Pancreas (tissue), 10 donors: Measurements from ENCODE around the gene NMNAT3. TPM values are rescaled to one million over a fixed set of nuclear protein-coding genes. Genes with fewer than 3 reads are reported as not detected.

Experiments used
- ATAC-seq, 4 donors: fragments of 200-7000 bp; cut with Tn5 transposase; one replicate each; pipeline versions ENCODE4 v1.8.0 to v1.9.1; 2020; ENCODE audit warnings: mild to moderate bottlenecking in 4 of 4, moderate library complexity in 4 of 4
- DNase-seq, 6 donors: peaks; one replicate each; pipeline ENCODE4 v3.0.0-alpha.2; 2020
- FAIRE-seq: peaks from 2 replicates; lab custom pipeline; 2012; peaks lifted over from hg19 to GRCh38; lab: Jason Lieb, UNC
- H3K27ac ChIP-seq, 4 donors: fragments of 200-600 bp; sonication (generic); 1 replicate in 3 of 4; 2 replicates in 1 of 4; pipeline versions ENCODE4 v1.5.0 to v1.8.0; 2020
- H3K27me3 ChIP-seq, 4 donors: fragments of 200-600 bp; one replicate each; pipeline ENCODE4 v1.8.0; 2021
- H3K36me3 ChIP-seq, 3 donors: fragments of 200-600 bp; sonication (generic) in 1 of 3; one replicate each; pipeline versions ENCODE4 v1.5.0 to v1.8.0; 2020 to 2021
- H3K4me1 ChIP-seq, 3 donors: fragments of 200-600 bp; one replicate each; pipeline ENCODE4 v1.8.0; 2021
- H3K4me3 ChIP-seq, 4 donors: fragments of 200-600 bp; sonication (generic) in 2 of 4; one replicate each; pipeline versions ENCODE4 v1.5.0 to v1.8.0; 2020 to 2021
- H3K9me3 ChIP-seq, 4 donors: fragments of 200-600 bp; one replicate each; pipeline ENCODE4 v1.8.0; 2021
- WGBS, 2 donors: extraction: QIAGEN DNeasy Blood & Tissue Kit; methylation state at CpG; one replicate each; pipeline ENCODE4 v1.1.7; 2013; 5-methylcytosine and 5-hydroxymethylcytosine counted together
- intact Hi-C, 3 donors: fragments of 100-400 bp; cut with DNase I; formaldehyde crosslinking; loops; one replicate each; pipeline versions ENCODE4 v1.11.1 to v1.14.2; 2022
- polyA plus RNA-seq, 2 donors: library from polyadenylated mRNA; stranded (reverse); fragments of 200-250 nt; gene quantifications; one replicate each; pipeline ENCODE4 v1.2.3, GENCODE V29; 2013
- total RNA-seq, 6 donors: library from RNA; stranded (reverse); fragmentation: NEBNext Ultra II Directional in 4 of 6; extraction: Animal tissue kit (Norgen Biotek cat#: 25700) in 4 of 6; gene quantifications; one replicate each; pipeline versions ENCODE4 v1.2.1 to v1.2.4, GENCODE V29; 2021 to 2023
- TF ChIP-seq, protein P1 (sequence below), 4 donors: fragments of 200-600 bp; sonication (generic) in 3 of 4; IDR thresholded peaks; one replicate each; pipeline versions ENCODE4 v1.5.0 to v1.8.0; 2021; ENCODE audit warnings: antibody characterized with exemption in 4 of 4
- donor health status: healthy with polysubstance abuse.
- donor health status: DM: no; HTN: no; CAD: no; lungs with moderate emphysema.
- donor health status: DM: no; HTN: no; CAD: no.
- donor health status: control.
- donor health status: control.
- donor health status: Bipolar disorder and iron deficiency.
- donor health status: DM: yes; HTN: yes; CAD: no.
- donor health status: DM: no; HTN: no; CAD: no.
- donor health status: DM: no; HTN: no; CAD: no.
- donor health status: DM: yes; HTN: yes; CAD: no.

The NMNAT3 gene
- total and polyA plus RNA-seq, 8 donors = 4.5 to 10.6 (median 7.0) TPM

DNA sequence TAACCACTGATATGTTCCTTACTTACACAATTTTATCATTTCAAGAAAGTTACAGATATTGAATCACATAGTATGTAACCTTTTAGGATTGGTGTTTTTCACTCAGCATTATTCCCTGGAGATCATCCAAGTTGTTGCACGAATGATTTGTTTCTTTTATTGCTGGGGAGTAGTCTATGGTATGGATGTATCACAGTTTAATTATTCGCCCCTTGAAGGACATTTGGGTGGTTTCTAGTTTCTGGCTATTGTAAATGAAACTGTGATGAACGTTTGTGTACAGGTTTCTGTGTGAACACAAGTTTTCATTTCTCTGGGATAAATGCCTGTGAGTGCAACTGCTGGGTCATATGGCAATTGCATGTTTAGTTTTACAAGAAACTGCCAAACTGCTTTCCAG is 68.8 kb downstream of the NMNAT3 start:
- Histone ChIP-seq H3K4me3 (no peak overlapping the region), H3K27me3 (no peaks in the 10 kb centered on the region), H3K4me1 (no peaks in the 10 kb centered on the region), H3K36me3 (no peaks in the 10 kb centered on the region), H3K9me3 (no peaks in the 10 kb centered on the region), H3K27ac (no peak overlapping the region)
- FAIRE-seq (no peak), ATAC-seq (no peak), DNase-seq (no peak)
- WGBS, 2 donors = 71 to 80% methylated on average over 3 of the region's 3 CpGs
- TF ChIP-seq, protein P1, sequence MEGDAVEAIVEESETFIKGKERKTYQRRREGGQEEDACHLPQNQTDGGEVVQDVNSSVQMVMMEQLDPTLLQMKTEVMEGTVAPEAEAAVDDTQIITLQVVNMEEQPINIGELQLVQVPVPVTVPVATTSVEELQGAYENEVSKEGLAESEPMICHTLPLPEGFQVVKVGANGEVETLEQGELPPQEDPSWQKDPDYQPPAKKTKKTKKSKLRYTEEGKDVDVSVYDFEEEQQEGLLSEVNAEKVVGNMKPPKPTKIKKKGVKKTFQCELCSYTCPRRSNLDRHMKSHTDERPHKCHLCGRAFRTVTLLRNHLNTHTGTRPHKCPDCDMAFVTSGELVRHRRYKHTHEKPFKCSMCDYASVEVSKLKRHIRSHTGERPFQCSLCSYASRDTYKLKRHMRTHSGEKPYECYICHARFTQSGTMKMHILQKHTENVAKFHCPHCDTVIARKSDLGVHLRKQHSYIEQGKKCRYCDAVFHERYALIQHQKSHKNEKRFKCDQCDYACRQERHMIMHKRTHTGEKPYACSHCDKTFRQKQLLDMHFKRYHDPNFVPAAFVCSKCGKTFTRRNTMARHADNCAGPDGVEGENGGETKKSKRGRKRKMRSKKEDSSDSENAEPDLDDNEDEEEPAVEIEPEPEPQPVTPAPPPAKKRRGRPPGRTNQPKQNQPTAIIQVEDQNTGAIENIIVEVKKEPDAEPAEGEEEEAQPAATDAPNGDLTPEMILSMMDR (IDR thresholded peaks at IDR 0.05) = no peak
- intact Hi-C loops = no loop called here

DNA sequence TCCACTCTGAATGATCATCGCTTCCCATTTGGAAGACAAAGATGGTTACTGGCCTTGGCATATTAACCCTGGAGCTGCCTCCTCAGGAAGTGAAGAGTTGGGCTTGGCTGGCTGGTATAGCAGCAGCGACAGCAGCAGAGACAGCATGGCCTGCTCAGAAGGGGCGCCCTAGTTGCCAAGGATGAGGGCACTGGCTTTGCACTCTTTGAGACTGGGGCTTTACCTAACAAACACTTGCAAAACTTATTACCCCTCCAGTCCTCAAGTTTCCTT is 69.7 kb downstream of the NMNAT3 start:
- FAIRE-seq = no peak
- ATAC-seq = no peak

DNA sequence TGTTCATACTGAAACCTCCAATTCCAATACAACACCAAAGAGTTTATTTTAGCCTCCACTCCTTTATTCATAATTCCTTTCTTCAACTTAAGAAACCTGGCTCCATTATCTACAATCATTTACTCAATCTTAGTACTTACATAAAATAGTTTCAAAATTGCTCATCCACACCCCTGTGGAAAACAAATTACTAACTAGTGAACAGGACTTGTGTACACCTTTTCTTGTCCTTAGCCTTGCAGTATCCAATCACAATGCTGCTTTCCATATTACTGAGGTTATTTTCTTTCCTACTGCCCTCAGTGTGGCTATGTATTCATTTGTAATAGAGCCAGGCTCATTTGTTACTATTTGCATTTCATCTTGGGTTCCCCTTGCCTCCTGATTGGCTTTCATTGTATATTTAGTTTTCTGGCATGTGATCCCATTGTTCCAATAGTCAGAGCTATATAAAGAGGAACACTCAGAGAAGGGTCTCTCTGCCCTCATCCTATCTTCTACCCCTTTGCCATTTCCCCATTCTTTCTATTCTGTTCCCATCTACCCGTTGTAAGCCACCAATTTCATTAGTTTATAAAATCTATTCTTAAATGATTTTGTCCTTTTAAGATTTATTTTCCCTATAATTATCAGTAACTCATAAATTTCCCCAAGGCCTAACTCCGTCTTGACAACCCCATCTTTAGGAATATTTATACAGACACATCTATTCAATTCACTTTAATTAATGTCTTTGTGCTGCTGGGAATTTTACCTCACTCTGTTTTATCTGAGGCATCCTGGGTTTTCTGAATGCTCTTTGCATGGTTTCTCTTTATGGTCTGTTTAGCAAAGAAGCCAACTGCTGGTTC is 70.3 kb downstream of the NMNAT3 start:
- DNase-seq = no peak
- no peaks in the 10 kb centered on the region for H3K9me3 ChIP-seq
- no peaks in the 10 kb centered on the region for H3K4me1 ChIP-seq
- no peak overlapping the region for H3K27ac ChIP-seq
- intact Hi-C loops = no loop called here
- WGBS, 2 donors = 92% methylated on average over 2 of the region's 2 CpGs
- H3K4me3 ChIP-seq = no peak overlapping the region
- ATAC-seq = no peak
- no peaks in the 10 kb centered on the region for H3K36me3 ChIP-seq
- no peak for FAIRE-seq
- TF ChIP-seq, protein P1 (IDR thresholded peaks at IDR 0.05) = no peak
- no peaks in the 10 kb centered on the region for H3K27me3 ChIP-seq

More for the DNA sequence above, 69.7 kb downstream of the NMNAT3 start:
- no peaks in the 10 kb centered on the region for H3K36me3 ChIP-seq
- intact Hi-C loops = no loop called here
- H3K9me3 ChIP-seq = no peaks in the 10 kb centered on the region
- no peaks in the 10 kb centered on the region for H3K4me1 ChIP-seq
- H3K27ac ChIP-seq = no peak overlapping the region
- no peak for DNase-seq
- no peaks in the 10 kb centered on the region for H3K27me3 ChIP-seq
- WGBS, 2 donors = 96 to 99% methylated on average over 3 of the region's 3 CpGs
- H3K4me3 ChIP-seq = no peak overlapping the region
- TF ChIP-seq, protein P1 (IDR thresholded peaks at IDR 0.05) = no peak

DNA sequence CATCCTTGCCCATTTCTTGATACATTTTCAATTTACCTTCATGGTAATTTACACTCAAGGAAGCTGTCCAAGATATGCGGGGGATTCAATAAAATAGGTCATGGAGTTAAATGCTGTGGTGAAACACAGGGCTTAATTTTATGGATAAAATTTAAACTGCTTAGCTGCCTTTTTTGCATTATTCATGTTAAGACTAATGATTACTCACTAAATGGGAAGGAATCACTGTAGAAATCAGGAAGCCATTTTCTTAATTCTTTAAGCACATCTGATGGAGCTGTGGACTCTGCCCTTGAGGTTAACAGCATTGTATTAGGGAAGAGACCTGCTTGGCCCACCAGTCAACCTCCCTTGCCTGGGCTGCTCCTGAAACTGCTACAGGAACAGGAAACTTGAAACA is 75.8 kb downstream of the NMNAT3 start:
- WGBS, 2 donors = 84 to 91% methylated on average over 1 of the region's 1 CpG
- Histone ChIP-seq H3K4me1 (no peaks in the 10 kb centered on the region), H3K4me3 (no peak overlapping the region), H3K27me3 (no peaks in the 10 kb centered on the region), H3K36me3 (no peaks in the 10 kb centered on the region), H3K27ac (no peak overlapping the region), H3K9me3 (no peaks in the 10 kb centered on the region)
- TF ChIP-seq, protein P1 (IDR thresholded peaks at IDR 0.05) = no peak
- FAIRE-seq = no peak
- intact Hi-C loops = no loop called here
- ATAC-seq = no peak
- no peak for DNase-seq
